A673 (cell line): ENCODE measurements around the gene MPZL1. TPM values are rescaled to one million over a fixed set of nuclear protein-coding genes. Genes with fewer than 3 reads are reported as not detected.

Experiments
- BruUV-seq: library from RNA; stranded (reverse); fragments of 400-500 nt; replicated peaks from 2 replicates; lab custom pipeline; 2021; lab: Mats Ljungman, UMichigan
- CTCF ChIA-PET: fragments of 300-600 bp; sonication (Branson Sonifier 250); formaldehyde crosslinking; loops from one replicate; lab custom pipeline; 2022; ENCODE audit warnings: antibody characterized with exemption; lab: Charles Lee
- POLR2A ChIA-PET: fragments of 300-600 bp; sonication (Branson Sonifier 250); formaldehyde crosslinking; loops from one replicate; lab custom pipeline; 2022; ENCODE audit warnings: antibody characterized with exemption; ENCODE audit not compliant: low non-redundant PET; lab: Charles Lee
- DNase-seq: peaks from one replicate; pipeline ENCODE4 v3.0.0-alpha.2; 2015; ENCODE audit warnings: low spot score
- H3K27ac ChIP-seq: fragments of 200-600 bp; sonication (generic); 2 replicates; pipeline ENCODE4 v1.5.1; 2016; ENCODE audit warnings: mixed run types, low read depth, mild to moderate bottlenecking, mixed read lengths, antibody characterized with exemption, low read length; ENCODE audit not compliant: poor library complexity, severe bottlenecking
- H3K27me3 ChIP-seq: fragments of 200-600 bp; sonication (generic); replicated peaks from 2 replicates; pipeline ENCODE4 v1.6.1; 2017; ENCODE audit warnings: mixed run types, low read depth, mild to moderate bottlenecking, mixed read lengths, antibody characterized with exemption, low read length; ENCODE audit not compliant: insufficient read depth, poor library complexity
- H3K36me3 ChIP-seq: fragments of 200-600 bp; sonication (generic); 2 replicates; pipeline ENCODE4 v1.6.1; 2016; ENCODE audit warnings: mixed run types, mild to moderate bottlenecking, mixed read lengths, antibody characterized with exemption, low read length; ENCODE audit not compliant: insufficient read depth, poor library complexity, severe bottlenecking
- H3K4me1 ChIP-seq: fragments of 200-600 bp; sonication (generic); 2 replicates; pipeline ENCODE4 v1.6.1; 2017; ENCODE audit warnings: mixed run types, mild to moderate bottlenecking, mixed read lengths, antibody characterized with exemption, low read length; ENCODE audit not compliant: insufficient read depth, poor library complexity, severe bottlenecking
- H3K4me3 ChIP-seq: fragments of 200-600 bp; sonication (generic); 2 replicates; pipeline ENCODE4 v1.5.1; 2016; ENCODE audit warnings: low read depth, mixed run types, mild to moderate bottlenecking, mixed read lengths, low read length; ENCODE audit not compliant: poor library complexity, severe bottlenecking
- H3K9me3 ChIP-seq: fragments of 200-600 bp; sonication (generic); 2 replicates; pipeline ENCODE4 v1.6.1; 2016; ENCODE audit warnings: mixed run types, low read depth, mild to moderate bottlenecking, mixed read lengths, antibody characterized with exemption, low read length; ENCODE audit not compliant: poor library complexity, severe bottlenecking
- EZH2 ChIP-seq: fragments of 200-600 bp; sonication (generic); IDR thresholded peaks from 2 replicates; pipeline ENCODE4 v1.6.1; 2017; ENCODE audit warnings: borderline replicate concordance, low read depth, mild to moderate bottlenecking, mixed read lengths, antibody characterized with exemption, low read length; ENCODE audit not compliant: poor library complexity, severe bottlenecking
- intact Hi-C: fragments of 100-400 bp; cut with micrococcal nuclease; formaldehyde crosslinking; loops from one replicate; pipeline ENCODE4 v1.10.0; 2022; ENCODE audit not compliant: unreplicated experiment
- total RNA-seq: library from RNA; stranded (reverse); gene quantifications from 2 replicates; pipeline ENCODE4 v1.2.3, GENCODE V29; 2021
- TF ChIP-seq, protein P1 (sequence below): fragments of 300-800, 200-600 bp; sonication (generic); conservative IDR thresholded peaks from 2 replicates; pipeline ENCODE4 v1.5.1; 2017; ENCODE audit warnings: low read depth, mild to moderate bottlenecking, antibody characterized with exemption, low read length, moderate library complexity, mixed read lengths

Gene MPZL1
- total RNA-seq, 1 experiment from 2014 or later: 87.8 TPM

DNA sequence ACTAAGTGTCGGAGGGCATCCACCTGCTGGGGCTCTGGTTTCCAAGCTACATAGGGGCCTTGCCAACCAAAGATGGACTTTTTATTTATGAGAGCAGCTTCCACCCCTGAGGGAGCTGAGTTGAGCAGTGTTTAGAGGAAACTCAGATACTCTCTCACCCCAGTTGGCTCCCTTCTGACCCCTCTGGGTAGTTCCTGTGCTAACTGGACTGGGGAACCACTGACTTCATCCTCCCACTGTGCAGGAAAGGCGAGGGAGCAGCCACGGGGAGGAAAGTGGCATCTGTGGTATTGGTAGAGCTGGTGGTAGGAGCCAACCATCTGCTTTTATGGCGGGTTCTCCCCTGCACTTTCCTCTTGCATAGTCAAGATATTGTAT, 70.4 kb downstream of the MPZL1 start:
- TF ChIP-seq, protein P1, sequence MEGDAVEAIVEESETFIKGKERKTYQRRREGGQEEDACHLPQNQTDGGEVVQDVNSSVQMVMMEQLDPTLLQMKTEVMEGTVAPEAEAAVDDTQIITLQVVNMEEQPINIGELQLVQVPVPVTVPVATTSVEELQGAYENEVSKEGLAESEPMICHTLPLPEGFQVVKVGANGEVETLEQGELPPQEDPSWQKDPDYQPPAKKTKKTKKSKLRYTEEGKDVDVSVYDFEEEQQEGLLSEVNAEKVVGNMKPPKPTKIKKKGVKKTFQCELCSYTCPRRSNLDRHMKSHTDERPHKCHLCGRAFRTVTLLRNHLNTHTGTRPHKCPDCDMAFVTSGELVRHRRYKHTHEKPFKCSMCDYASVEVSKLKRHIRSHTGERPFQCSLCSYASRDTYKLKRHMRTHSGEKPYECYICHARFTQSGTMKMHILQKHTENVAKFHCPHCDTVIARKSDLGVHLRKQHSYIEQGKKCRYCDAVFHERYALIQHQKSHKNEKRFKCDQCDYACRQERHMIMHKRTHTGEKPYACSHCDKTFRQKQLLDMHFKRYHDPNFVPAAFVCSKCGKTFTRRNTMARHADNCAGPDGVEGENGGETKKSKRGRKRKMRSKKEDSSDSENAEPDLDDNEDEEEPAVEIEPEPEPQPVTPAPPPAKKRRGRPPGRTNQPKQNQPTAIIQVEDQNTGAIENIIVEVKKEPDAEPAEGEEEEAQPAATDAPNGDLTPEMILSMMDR: no peak
- no peak for TF ChIP-seq EZH2
- no peak for DNase-seq
- peak overlapping the region; percentile 66 for H3K27ac ChIP-seq
- no TSS peak for BruUV-seq
- H3K9me3 ChIP-seq: no peaks in the 10 kb centered on the region
- CTCF ChIA-PET: interaction anchor here (1.7 kb wide), 1 partner anchor 11 kb away, joined by 5 read pairs; no protein-coding TSS in a partner anchor
- H3K4me1 ChIP-seq: peaks cover 17% of the 10 kb centered on the region
- POLR2A ChIA-PET: interaction anchor here (0.6 kb wide), 1 partner anchor 10 kb away, joined by 4 read pairs; no protein-coding TSS in a partner anchor
- no peaks in the 10 kb centered on the region for H3K27me3 ChIP-seq
- no peak overlapping the region for H3K4me3 ChIP-seq
- intact Hi-C loops: no loop called here
- H3K36me3 ChIP-seq: peaks cover 8% of the 10 kb centered on the region

DNA sequence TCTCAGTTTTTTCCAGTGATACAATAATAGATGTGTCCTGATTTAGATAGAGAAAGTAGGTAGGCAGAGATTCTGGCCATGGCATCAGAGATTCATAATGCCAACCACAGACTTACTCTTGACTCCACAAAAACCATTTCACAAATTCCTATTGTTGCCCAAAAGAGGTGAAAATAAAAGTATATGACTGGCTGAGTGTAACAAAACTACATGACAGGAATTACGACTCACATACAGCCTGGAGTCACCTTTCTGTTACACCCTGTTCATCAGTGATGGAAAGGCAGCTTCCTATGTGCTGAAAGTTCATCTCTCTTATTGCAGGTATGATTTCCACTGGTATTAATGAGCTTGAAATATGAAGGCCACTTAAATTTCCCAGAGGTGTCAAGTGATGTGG, 72.3 kb downstream of the MPZL1 start:
- CTCF ChIA-PET: no interaction called here
- BruUV-seq: no TSS peak

DNA sequence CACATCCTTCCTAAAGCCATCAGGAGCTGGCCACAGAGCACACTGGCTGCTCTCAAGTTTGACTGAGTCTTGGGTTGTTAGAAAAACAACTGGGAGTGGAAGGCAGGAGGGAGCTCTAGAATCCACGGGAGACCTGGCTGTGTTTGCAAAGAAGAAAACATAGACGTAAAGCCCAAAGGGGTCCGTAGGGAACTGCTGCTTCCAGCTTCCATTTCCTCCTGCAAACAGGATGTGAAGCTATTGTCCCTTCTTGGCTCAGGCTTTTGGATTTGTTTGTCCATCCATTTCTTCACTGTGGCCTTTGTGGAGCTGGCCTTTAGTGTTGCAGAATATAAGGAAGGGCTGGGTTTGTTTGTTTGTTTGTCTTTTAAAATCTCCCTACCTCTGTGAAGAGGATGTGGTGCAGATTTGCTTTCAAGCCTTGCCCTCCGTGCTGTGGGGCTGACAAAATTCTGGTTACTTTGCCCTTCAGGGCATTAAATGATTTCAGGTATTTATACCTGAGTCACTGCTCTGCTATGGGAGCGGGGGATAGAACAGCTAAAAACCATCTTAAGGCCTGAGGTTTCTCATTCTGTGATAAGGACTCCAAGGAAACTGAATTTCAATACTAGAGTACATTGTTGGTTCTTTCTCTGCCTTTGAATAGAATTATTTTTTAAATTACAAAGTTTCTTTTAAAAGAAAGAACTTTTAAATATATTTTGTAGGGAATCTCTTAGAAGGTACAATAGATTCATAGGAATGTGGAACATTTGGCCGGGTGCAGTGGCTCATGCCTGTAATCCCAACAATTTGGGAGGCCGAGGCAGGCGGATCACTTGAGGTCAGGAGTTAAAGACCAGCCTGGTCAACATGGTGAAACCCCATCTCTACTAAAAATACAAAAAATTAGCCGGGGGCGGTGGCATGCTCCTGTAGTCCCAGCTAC, 74.3 kb downstream of the MPZL1 start:
- no TSS peak for BruUV-seq
- no peaks in the 10 kb centered on the region for H3K36me3 ChIP-seq
- no peaks in the 10 kb centered on the region for H3K27me3 ChIP-seq
- H3K4me1 ChIP-seq: peaks cover 13% of the 10 kb centered on the region
- H3K4me3 ChIP-seq: no peak overlapping the region
- intact Hi-C loops: no loop called here
- DNase-seq: no peak
- H3K9me3 ChIP-seq: no peaks in the 10 kb centered on the region
- CTCF ChIA-PET: no interaction called here
- no peak overlapping the region for H3K27ac ChIP-seq
- POLR2A ChIA-PET: no interaction called here
- no peak for TF ChIP-seq EZH2
- TF ChIP-seq, protein P1: no peak

More for the DNA sequence above, 72.3 kb downstream of the MPZL1 start:
- Histone ChIP-seq H3K27ac (no peak overlapping the region), H3K4me3 (no peak overlapping the region), H3K9me3 (no peaks in the 10 kb centered on the region), H3K27me3 (no peaks in the 10 kb centered on the region), H3K4me1 (peaks cover 17% of the 10 kb centered on the region), H3K36me3 (peaks cover 7% of the 10 kb centered on the region)
- intact Hi-C loops: no loop called here
- POLR2A ChIA-PET: no interaction called here
- no peak for DNase-seq
- no peak for TF ChIP-seq EZH2
- TF ChIP-seq, protein P1: no peak
